Endothelial cell of umbilical vein (primary cell): ENCODE measurements around the gene SYT14. TPM values are rescaled to one million over a fixed set of nuclear protein-coding genes. Genes with fewer than 3 reads are reported as not detected.
"Not testable (repeated sequence)": the region's sequence is repeated elsewhere in the genome, so short reads cannot be mapped to it uniquely, and the experiment has no call there.

Experiments
- BruUV-seq: library from RNA; stranded (reverse); fragments of 400-500 nt; replicated peaks from 2 replicates; lab custom pipeline; 2021; lab: Mats Ljungman, UMichigan
- CTCF ChIA-PET: fragments of 300-600, 350-600 bp; sonication (Branson Sonifier 250); formaldehyde crosslinking; loops from one replicate; lab custom pipeline; 2021; ENCODE audit warnings: antibody characterized with exemption, inconsistent platforms; lab: Charles Lee
- POLR2A ChIA-PET: fragments of 300-600, 350-600 bp; sonication (Branson Sonifier 250); formaldehyde crosslinking; loops from one replicate; lab custom pipeline; 2021; ENCODE audit warnings: antibody characterized with exemption, inconsistent platforms; lab: Charles Lee
- DNase-seq: peaks from one replicate; pipeline ENCODE4 v3.0.0-alpha.2; 2011; ENCODE audit warnings: low read depth, low spot score
- FAIRE-seq: peaks from 2 replicates; lab custom pipeline; 2011; peaks lifted over from hg19 to GRCh38; lab: Jason Lieb, UNC
- H2AFZ ChIP-seq: 2 replicates; pipeline ENCODE4 v1.6.0; 2012; ENCODE audit warnings: low read depth, low read length, control low read depth, inconsistent platforms
- H3K27ac ChIP-seq: 2 replicates; pipeline ENCODE4 v1.5.1; 2011; ENCODE audit warnings: low read depth, mild to moderate bottlenecking, control low read depth, low read length, moderate library complexity; ENCODE audit not compliant: insufficient read depth
- H3K27me3 ChIP-seq, 2 experiments: 2 replicates each; pipeline versions ENCODE4 v1.6.0 to v1.6.1; 2011; ENCODE audit warnings: low read length in 2 of 2, mixed read lengths in 1 of 2; ENCODE audit not compliant: control insufficient read depth in 2 of 2, insufficient read depth in 2 of 2
- H3K36me3 ChIP-seq, 2 experiments: 2 replicates in 1 of 2; 3 replicates in 1 of 2; pipeline ENCODE4 v1.5.1; 2011; ENCODE audit warnings: low read length in 2 of 2, mild to moderate bottlenecking in 1 of 2, moderate library complexity in 1 of 2; ENCODE audit not compliant: control insufficient read depth in 2 of 2, insufficient read depth in 2 of 2; ENCODE audit errors: extremely low read depth in 1 of 2
- H3K4me1 ChIP-seq: 3 replicates; pipeline ENCODE4 v1.5.1; 2011; ENCODE audit warnings: mild to moderate bottlenecking, low read length; ENCODE audit not compliant: control insufficient read depth, insufficient read depth; ENCODE audit errors: extremely low read depth
- H3K4me2 ChIP-seq: 2 replicates; pipeline ENCODE4 v1.6.1; 2011; ENCODE audit warnings: low read length, control low read depth, mixed read lengths; ENCODE audit not compliant: insufficient read depth
- H3K4me3 ChIP-seq, 3 experiments: fragments of 200-600 bp in 1 of 3; sonication (generic), shearing (Covaris generic) in 1 of 3; replicated peaks in 1 of 3; 2 replicates each; pipeline ENCODE4 v1.5.1; 2011 to 2016; ENCODE audit warnings: control low read depth in 3 of 3, low read length in 3 of 3, mild to moderate bottlenecking in 2 of 3, inconsistent platforms in 1 of 3, low read depth in 1 of 3, moderate library complexity in 1 of 3; ENCODE audit not compliant: insufficient read depth in 1 of 3
- H3K79me2 ChIP-seq: 2 replicates; pipeline ENCODE4 v1.6.0; 2012; ENCODE audit warnings: low read length, inconsistent platforms; ENCODE audit not compliant: control insufficient read depth, insufficient read depth
- H3K9ac ChIP-seq: replicated peaks from 2 replicates; pipeline ENCODE3; 2011; ENCODE audit warnings: low read length, control low read depth; ENCODE audit not compliant: insufficient read depth; ENCODE audit errors: extremely low read depth
- H3K9me1 ChIP-seq: replicated peaks from 3 replicates; pipeline ENCODE4 v1.6.0; 2011; ENCODE audit warnings: mild to moderate bottlenecking, low read length; ENCODE audit not compliant: control insufficient read depth, insufficient read depth; ENCODE audit errors: extremely low read depth
- H3K9me3 ChIP-seq: replicated peaks from 2 replicates; pipeline ENCODE4 v1.5.1; 2012; ENCODE audit warnings: low read length, inconsistent platforms; ENCODE audit not compliant: control insufficient read depth, insufficient read depth
- H4K20me1 ChIP-seq: replicated peaks from 2 replicates; pipeline ENCODE3; 2011; ENCODE audit warnings: mild to moderate bottlenecking, low read length; ENCODE audit not compliant: control insufficient read depth, insufficient read depth; ENCODE audit errors: extremely low read depth
- FOS ChIP-seq: IDR thresholded peaks from 2 replicates; pipeline ENCODE4 v1.6.1; 2011; ENCODE audit warnings: mild to moderate bottlenecking, low read length, moderate library complexity, borderline replicate concordance; ENCODE audit not compliant: insufficient read depth
- GATA2 ChIP-seq: IDR thresholded peaks from 2 replicates; pipeline ENCODE4 v1.7.0; 2011; ENCODE audit warnings: low read depth, mild to moderate bottlenecking, moderate library complexity, mixed read lengths, low read length; ENCODE audit not compliant: insufficient read length, insufficient read depth
- POLR2A ChIP-seq: IDR thresholded peaks from 2 replicates; pipeline ENCODE4 v1.6.1; 2012; ENCODE audit warnings: low read depth, mild to moderate bottlenecking, control low read depth, low read length
- POLR2AphosphoS5 ChIP-seq: IDR thresholded peaks from 2 replicates; pipeline ENCODE4 v1.6.1; 2012; ENCODE audit warnings: low read depth, mild to moderate bottlenecking, control low read depth, low read length, moderate library complexity; ENCODE audit not compliant: insufficient read depth
- dilution Hi-C: fragments of 300-500 bp; cut with MboI; formaldehyde crosslinking; loops from one replicate; pipeline ENCODE4 v1.15.0; 2019; ENCODE audit warnings: low sequenced_read_pairs; ENCODE audit not compliant: extremely low pct_ligation_motif_present
- intact Hi-C: fragments of 100-400 bp; cut with micrococcal nuclease; formaldehyde crosslinking; loops from one replicate; pipeline ENCODE4 v1.10.0; 2022
- polyA plus RNA-seq, 4 experiments: library from polyadenylated mRNA; depleted of rRNA in 3 of 4; stranded (reverse) in 3 of 4; unstranded in 1 of 4; fragments of >200 nt; gene quantifications; 2 replicates each; pipeline versions ENCODE4 v1.2.1 to v1.2.3, GENCODE V29; 2011 to 2012; ENCODE audit warnings: missing spikeins in 1 of 4
- total RNA-seq: library from RNA; stranded (reverse); gene quantifications from 2 replicates; pipeline ENCODE4 v1.2.3, GENCODE V29; 2021

SYT14 gene
- total and polyA plus RNA-seq, 2 donors (not counting 3 experiments of a cell fraction or from before 2014, with no cell fraction given) = 0.08 to 0.18 TPM

DNA sequence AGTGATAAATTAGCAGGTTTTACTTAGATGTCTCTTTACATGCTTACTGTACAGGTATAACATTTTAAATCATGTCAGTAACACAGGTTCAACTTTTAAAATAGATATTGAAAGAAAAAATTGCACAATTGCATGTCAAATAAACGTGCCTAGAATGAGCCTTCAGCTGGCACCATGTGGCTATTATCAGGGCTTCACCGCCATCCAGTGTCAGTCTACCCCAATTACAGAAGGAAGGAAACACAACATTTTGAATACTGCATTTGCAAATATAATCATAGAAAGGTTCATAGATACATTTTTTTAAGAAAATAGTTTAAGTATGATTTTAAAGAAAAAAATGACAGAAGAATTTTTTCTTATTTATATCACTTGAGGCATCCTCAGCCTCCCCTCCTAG lies 247.0 kb downstream of the SYT14 start:
- H3K27ac ChIP-seq = no peak overlapping the region
- CTCF ChIA-PET = no interaction called here
- no peaks in the 10 kb centered on the region for H3K79me2 ChIP-seq
- no peaks in the 10 kb centered on the region for H3K36me3 ChIP-seq
- H3K9me3 ChIP-seq = no peaks in the 10 kb centered on the region
- no peaks in the 10 kb centered on the region for H4K20me1 ChIP-seq
- TF ChIP-seq POLR2AphosphoS5 (no peak), POLR2A (no peak), FOS (no peak), GATA2 (no peak)
- H3K9me1 ChIP-seq = no peaks in the 10 kb centered on the region
- FAIRE-seq (no peak), DNase-seq (no peak)
- no TSS peak for BruUV-seq
- H3K4me1 ChIP-seq = no peaks in the 10 kb centered on the region
- H2AFZ ChIP-seq = no peak overlapping the region
- intact Hi-C loops (no loop called here), dilution Hi-C loops (no loop called here)
- no peaks in the 10 kb centered on the region for H3K27me3 ChIP-seq
- H3K4me2 ChIP-seq = no peak overlapping the region
- POLR2A ChIA-PET = no interaction called here
- no peak overlapping the region for H3K9ac ChIP-seq
- H3K4me3 ChIP-seq = no peak overlapping the region

DNA sequence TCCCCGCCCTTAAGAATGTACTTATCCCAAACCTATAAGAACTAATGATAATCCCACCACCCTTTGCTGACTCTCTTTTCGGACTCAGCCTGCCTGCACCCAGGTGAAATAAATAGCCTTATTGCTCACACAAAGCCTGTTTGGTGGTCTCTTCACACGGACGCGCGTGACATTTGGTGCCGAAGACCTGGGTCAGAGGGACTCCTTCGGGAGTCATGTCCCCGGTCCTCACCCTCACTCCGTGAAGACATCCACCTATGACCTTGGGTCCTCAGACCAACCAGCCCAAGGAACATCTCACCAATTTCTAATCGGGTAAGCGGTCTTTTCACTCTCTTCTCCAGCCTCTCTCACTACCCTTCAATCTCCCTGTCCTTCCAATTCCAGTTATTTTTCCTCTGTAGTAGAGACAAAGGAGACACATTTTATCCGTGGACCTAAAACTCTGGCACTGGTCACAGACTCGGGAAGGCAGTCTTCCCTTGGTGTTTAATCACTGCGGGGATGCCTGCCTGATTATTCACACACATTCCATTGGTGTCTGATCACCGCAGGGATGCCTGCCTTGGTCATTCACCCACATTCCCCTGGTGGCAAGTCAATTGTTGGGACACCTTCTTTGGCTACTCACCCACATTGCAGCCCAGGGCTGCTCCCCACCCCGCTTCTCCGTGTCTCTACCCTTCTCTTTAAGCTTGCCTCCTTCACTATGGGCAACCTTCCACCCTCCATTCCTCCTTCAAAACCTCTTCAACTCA lies 250.0 kb downstream of the SYT14 start:
- H3K9me1 ChIP-seq, dilution Hi-C loops, H3K4me1 ChIP-seq, H3K4me2 ChIP-seq, H3K79me2 ChIP-seq, H3K27ac ChIP-seq, POLR2A ChIA-PET, H3K36me3 ChIP-seq, intact Hi-C loops, H2AFZ ChIP-seq, H3K4me3 ChIP-seq, CTCF ChIA-PET, BruUV-seq, H4K20me1 ChIP-seq, H3K27me3 ChIP-seq, FAIRE-seq, H3K9me3 ChIP-seq, H3K9ac ChIP-seq, DNase-seq: not testable (repeated sequence)
